HEK293 (cell line): ENCODE data around the gene CDKN3.

Experiments
- CTCF ChIA-PET: fragments of 350-600 bp; formaldehyde crosslinking; extraction: SDS; loops from one replicate; lab custom pipeline; 2021; ENCODE audit warnings: antibody characterized with exemption; lab: Yijun Ruan, JAX
- POLR2A ChIA-PET: fragments of 300-600 bp; formaldehyde crosslinking; extraction: SDS; loops from one replicate; lab custom pipeline; 2020; ENCODE audit warnings: antibody characterized with exemption, inconsistent platforms; lab: Yijun Ruan, JAX
- H3K27ac ChIP-seq: fragments of 200-500 bp; sonication (Bioruptor generic); 2 replicates; pipeline ENCODE4 v1.5.1; 2014; ENCODE audit warnings: low read depth, low read length, control low read depth, inconsistent platforms; ENCODE audit errors: extremely low read depth
- H3K36me3 ChIP-seq, 2 experiments: fragments of 200-500 bp in 1 of 2; sonication (Bioruptor generic) in 1 of 2; 1 replicate in 1 of 2; 2 replicates in 1 of 2; pipeline ENCODE4 v1.5.1; 2014 to 2017; ENCODE audit warnings: inconsistent platforms in 2 of 2, low read length in 2 of 2; ENCODE audit not compliant: control insufficient read depth in 2 of 2, insufficient read depth in 1 of 2
- H3K4me1 ChIP-seq: fragments of 200-500 bp; sonication (Bioruptor generic); 2 replicates; pipeline ENCODE4 v1.5.1; 2014; ENCODE audit warnings: mild to moderate bottlenecking, low read length, inconsistent platforms; ENCODE audit not compliant: control insufficient read depth, insufficient read depth
- H3K4me3 ChIP-seq: 2 replicates; pipeline ENCODE4 v1.5.1; 2011; ENCODE audit warnings: low read depth, mild to moderate bottlenecking, control low read depth, low read length, moderate library complexity
- H3K9me3 ChIP-seq: fragments of 200-500 bp; sonication (Bioruptor generic); 2 replicates; pipeline ENCODE4 v1.5.1; 2014; ENCODE audit warnings: low read depth, low read length, inconsistent platforms; ENCODE audit not compliant: control insufficient read depth, insufficient read depth
- BCL6B ChIP-seq: fragments of 450-650 bp; formaldehyde crosslinking; IDR thresholded peaks from 2 replicates; pipeline ENCODE4 v1.5.1; 2017; ENCODE audit warnings: missing biosample characterization, missing genetic modification characterization
- FEZF1 ChIP-seq: fragments of 450-650 bp; formaldehyde crosslinking; IDR thresholded peaks from 2 replicates; pipeline ENCODE4 v1.5.1; 2016; ENCODE audit warnings: missing biosample characterization, missing genetic modification characterization
- GLI2 ChIP-seq: fragments of 450-650 bp; formaldehyde crosslinking; IDR thresholded peaks from 2 replicates; pipeline ENCODE4; 2017; ENCODE audit warnings: missing biosample characterization, missing genetic modification characterization, low read depth, borderline replicate concordance
- MZF1 ChIP-seq: fragments of 450-650 bp; formaldehyde crosslinking; IDR thresholded peaks from 2 replicates; pipeline ENCODE4 v1.5.1; 2017; ENCODE audit warnings: missing biosample characterization, missing genetic modification characterization, borderline replicate concordance
- OSR2 ChIP-seq: fragments of 450-650 bp; formaldehyde crosslinking; IDR thresholded peaks from 2 replicates; pipeline ENCODE4 v1.5.1; 2016; ENCODE audit warnings: missing biosample characterization, missing genetic modification characterization
- PBX3 ChIP-seq: sonication (generic); formaldehyde crosslinking; IDR thresholded peaks from 2 replicates; pipeline ENCODE4 v1.8.1; 2022; ENCODE audit warnings: mild to moderate bottlenecking, moderate library complexity, missing genetic modification reagents
- PRDM1 ChIP-seq: fragments of 450-650 bp; formaldehyde crosslinking; IDR thresholded peaks from 2 replicates; pipeline ENCODE4; 2016; ENCODE audit warnings: missing biosample characterization, missing genetic modification characterization
- SP2 ChIP-seq: fragments of 450-650 bp; formaldehyde crosslinking; IDR thresholded peaks from 2 replicates; pipeline ENCODE4 v1.5.1; 2016; ENCODE audit warnings: missing biosample characterization, missing genetic modification characterization
- YY2 ChIP-seq: fragments of 450-650 bp; formaldehyde crosslinking; IDR thresholded peaks from 2 replicates; pipeline ENCODE4 v1.5.1; 2016; ENCODE audit warnings: missing biosample characterization, missing genetic modification characterization
- ZBTB17 ChIP-seq: fragments of 450-650 bp; formaldehyde crosslinking; IDR thresholded peaks from 2 replicates; pipeline ENCODE4 v1.5.1; 2016; ENCODE audit warnings: missing biosample characterization, missing genetic modification characterization
- ZBTB21 ChIP-seq: fragments of 450-650 bp; formaldehyde crosslinking; IDR thresholded peaks from 2 replicates; pipeline ENCODE4 v1.5.1; 2017; ENCODE audit warnings: missing biosample characterization, missing genetic modification characterization
- ZBTB6 ChIP-seq: fragments of 450-650 bp; formaldehyde crosslinking; IDR thresholded peaks from 2 replicates; pipeline ENCODE4 v1.5.1; 2017; ENCODE audit warnings: missing biosample characterization, missing genetic modification characterization
- ZBTB8A ChIP-seq: fragments of 450-650 bp; formaldehyde crosslinking; IDR thresholded peaks from 2 replicates; pipeline ENCODE4 v1.5.1; 2016; ENCODE audit warnings: missing biosample characterization, missing genetic modification characterization
- ZEB2 ChIP-seq: fragments of 450-650 bp; formaldehyde crosslinking; IDR thresholded peaks from 2 replicates; pipeline ENCODE4 v1.5.1; 2016; ENCODE audit warnings: missing biosample characterization, missing genetic modification characterization
- ZNF140 ChIP-seq: fragments of 450-650 bp; formaldehyde crosslinking; IDR thresholded peaks from 2 replicates; pipeline ENCODE4 v1.5.1; 2016; ENCODE audit warnings: missing biosample characterization, missing genetic modification characterization
- ZNF169 ChIP-seq: fragments of 450-650 bp; formaldehyde crosslinking; IDR thresholded peaks from 2 replicates; pipeline ENCODE4 v1.5.1; 2016; ENCODE audit warnings: missing biosample characterization, missing genetic modification characterization
- ZNF184 ChIP-seq: fragments of 450-650 bp; IDR thresholded peaks from 2 replicates; pipeline ENCODE4 v1.5.1; 2018; ENCODE audit warnings: missing biosample characterization, mild to moderate bottlenecking, missing genetic modification characterization
- ZNF223 ChIP-seq: fragments of 450-650 bp; formaldehyde crosslinking; IDR thresholded peaks from 2 replicates; pipeline ENCODE4 v1.5.1; 2016; ENCODE audit warnings: missing biosample characterization, missing genetic modification characterization
- ZNF23 ChIP-seq: fragments of 450-650 bp; formaldehyde crosslinking; IDR thresholded peaks from 2 replicates; pipeline ENCODE4 v1.5.1; 2016; ENCODE audit warnings: missing biosample characterization, missing genetic modification characterization, borderline replicate concordance
- ZNF24 ChIP-seq: fragments of 450-650 bp; formaldehyde crosslinking; IDR thresholded peaks from 2 replicates; pipeline ENCODE4 v1.5.1; 2016; ENCODE audit warnings: missing biosample characterization, missing genetic modification characterization
- ZNF280D ChIP-seq: fragments of 450-650 bp; formaldehyde crosslinking; IDR thresholded peaks from 2 replicates; pipeline ENCODE4 v1.5.1; 2016; ENCODE audit warnings: missing biosample characterization, missing genetic modification characterization
- ZNF394 ChIP-seq: fragments of 450-650 bp; formaldehyde crosslinking; IDR thresholded peaks from 2 replicates; pipeline ENCODE4 v1.5.1; 2016; ENCODE audit warnings: missing biosample characterization, missing genetic modification characterization, mild to moderate bottlenecking, moderate library complexity, borderline replicate concordance
- ZNF404 ChIP-seq: fragments of 450-650 bp; formaldehyde crosslinking; IDR thresholded peaks from 2 replicates; pipeline ENCODE4 v1.5.1; 2017; ENCODE audit warnings: missing biosample characterization, missing genetic modification characterization
- ZNF423 ChIP-seq: fragments of 450-650 bp; formaldehyde crosslinking; IDR thresholded peaks from 2 replicates; pipeline ENCODE4 v1.5.1; 2016; ENCODE audit warnings: missing biosample characterization, missing genetic modification characterization
- ZNF449 ChIP-seq: fragments of 450-650 bp; formaldehyde crosslinking; IDR thresholded peaks from 2 replicates; pipeline ENCODE4 v1.5.1; 2017; ENCODE audit warnings: missing biosample characterization, mild to moderate bottlenecking, missing genetic modification characterization, moderate library complexity
- ZNF544 ChIP-seq: fragments of 450-650 bp; formaldehyde crosslinking; IDR thresholded peaks from 2 replicates; pipeline ENCODE4 v1.5.0; 2017; ENCODE audit warnings: missing biosample characterization, missing genetic modification characterization
- ZNF585B ChIP-seq: fragments of 450-650 bp; formaldehyde crosslinking; IDR thresholded peaks from 2 replicates; pipeline ENCODE4 v1.5.1; 2016; ENCODE audit warnings: missing biosample characterization, missing genetic modification characterization
- ZNF658 ChIP-seq: fragments of 450-650 bp; formaldehyde crosslinking; IDR thresholded peaks from 2 replicates; pipeline ENCODE4; 2016; ENCODE audit warnings: missing biosample characterization, missing genetic modification characterization
- ZNF660 ChIP-seq: fragments of 450-650 bp; IDR thresholded peaks from 2 replicates; pipeline ENCODE4 v1.5.1; 2018; ENCODE audit warnings: missing biosample characterization, mild to moderate bottlenecking, missing genetic modification characterization

CDKN3 gene

GRCh38 chr14:54355698-54356097, 41.1 kb upstream of the CDKN3 start:
- Histone ChIP-seq H3K4me1 (no peaks in the 10 kb centered on the region; the same call in 1 of the 2 replicates), H3K9me3 (no peaks in the 10 kb centered on the region), H3K27ac (no peak overlapping the region), H3K36me3 (no peaks in the 10 kb centered on the region), H3K4me3 (no peak overlapping the region)
- TF ChIP-seq MZF1 (tag by site-specific recombination) (no peak), GLI2 (no peak)
- CTCF ChIA-PET: interaction anchor here (0.7 to 1.6 kb wide), 3 partner anchors 8 to 533 kb away, joined by 3 to 9 read pairs (median 4); partner anchors contain the start of gene CDKN3
- POLR2A ChIA-PET: interaction anchor here (0.9 to 1.0 kb wide), 2 partner anchors 11 to 41 kb away, joined by 3 to 6 read pairs; partner anchors contain the start of gene CDKN3

GRCh38 chr14:54356172-54356571, 40.6 kb upstream of the CDKN3 start:
- POLR2A ChIA-PET: interaction anchor here (0.5 to 1.0 kb wide), 3 partner anchors 11 to 133 kb away, joined by 3 to 6 read pairs (median 5); partner anchors contain the start of gene CDKN3
- Histone ChIP-seq H3K36me3 (no peaks in the 10 kb centered on the region), H3K4me3 (no peak overlapping the region), H3K27ac (no peak overlapping the region), H3K9me3 (no peaks in the 10 kb centered on the region), H3K4me1 (no peaks in the 10 kb centered on the region; the same call in 1 of the 2 replicates)
- CTCF ChIA-PET: interaction anchor here (0.7 to 1.6 kb wide), 4 partner anchors 8 to 533 kb away, joined by 3 to 9 read pairs (median 6); partner anchors contain the start of gene CDKN3
- TF ChIP-seq ZNF544 (tag by site-specific recombination): no peak
- TF ChIP-seq PBX3 (CRISPR knock-in tag): no peak
- TF ChIP-seq ZNF23: no peak
- no peak for TF ChIP-seq ZNF658 (tag by site-specific recombination)
- TF ChIP-seq ZNF423: no peak
- TF ChIP-seq ZBTB8A (tag by site-specific recombination): no peak
- TF ChIP-seq ZBTB21 (tag by site-specific recombination): no peak
- TF ChIP-seq PRDM1: no peak
- TF ChIP-seq ZNF394 (tag by site-specific recombination): peak; percentile 18; the same call in 1 of the 2 replicates
- no peak for TF ChIP-seq ZNF184 (tag by site-specific recombination)
- TF ChIP-seq FEZF1: peak; percentile 59; the same call in 1 of the 2 replicates
- TF ChIP-seq ZNF660 (tag by site-specific recombination): 0 out of 2 replicates have a peak, but pooled peaks have one; percentile 18
- TF ChIP-seq OSR2 (tag by site-specific recombination): peak; percentile 91
- no peak for TF ChIP-seq BCL6B (tag by site-specific recombination)
- TF ChIP-seq ZNF449 (tag by site-specific recombination): no peak
- no peak for TF ChIP-seq ZNF169 (tag by site-specific recombination)
- TF ChIP-seq SP2: no peak
- no peak for TF ChIP-seq ZNF223 (tag by site-specific recombination)
- no peak for TF ChIP-seq ZBTB6
- TF ChIP-seq ZNF140 (tag by site-specific recombination): no peak
- no peak for TF ChIP-seq ZNF404 (tag by site-specific recombination)
- no peak for TF ChIP-seq ZEB2
- no peak for TF ChIP-seq ZNF24 (tag by site-specific recombination)
- TF ChIP-seq ZBTB17 (tag by site-specific recombination): 0 out of 2 replicates have a peak, but pooled peaks have one; percentile 39
- no peak for TF ChIP-seq ZNF280D (tag by site-specific recombination)
- no peak for TF ChIP-seq ZNF585B (tag by site-specific recombination)
- peak; percentile 75 for TF ChIP-seq YY2
